HG02623 (cell line): ENCODE measurements around the gene ALLC.

Experiments used
- ATAC-seq: cut with Tn5 transposase; IDR thresholded peaks from one replicate; pipeline ENCODE4 v1.9.1; 2021; ENCODE audit warnings: moderate library complexity; ENCODE audit not compliant: unreplicated experiment

Gene ALLC

DNA sequence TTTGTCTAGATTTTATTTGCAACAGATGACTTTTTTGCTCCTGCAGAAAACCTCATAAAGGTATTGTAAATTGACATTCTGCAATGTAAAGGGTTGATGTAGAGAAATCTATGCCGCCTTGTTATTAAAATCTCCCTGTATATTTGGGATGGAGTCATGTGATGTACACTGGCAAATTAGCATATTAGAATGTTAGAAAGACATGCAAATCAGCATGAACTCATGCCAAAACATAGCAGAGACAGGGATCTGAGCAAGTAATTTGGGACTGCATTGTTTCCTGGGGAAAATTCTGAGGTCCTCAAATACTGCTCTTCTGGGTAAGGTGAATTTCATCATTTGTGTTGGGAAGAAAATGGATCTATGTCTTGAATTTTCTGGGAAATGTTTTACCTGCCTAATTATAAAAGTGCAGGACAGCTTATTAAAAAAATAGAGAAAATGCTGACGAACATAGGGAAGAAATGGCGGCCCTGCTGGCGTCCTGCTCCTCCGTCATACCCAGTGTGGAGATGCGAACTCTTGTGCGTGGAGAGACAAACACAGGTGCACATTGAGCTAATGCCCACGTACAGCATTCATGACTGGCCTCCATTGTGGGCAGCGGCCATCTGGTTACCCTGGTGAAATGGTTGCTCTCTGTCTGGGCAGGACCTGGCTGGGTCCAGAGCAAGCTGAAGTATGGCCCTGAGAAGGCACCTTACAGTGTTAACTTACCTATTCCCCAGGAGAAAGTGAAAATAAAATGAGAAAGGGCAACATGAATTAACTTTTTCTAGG, 16.3 kb downstream of the ALLC start:
- ATAC-seq: no peak

DNA sequence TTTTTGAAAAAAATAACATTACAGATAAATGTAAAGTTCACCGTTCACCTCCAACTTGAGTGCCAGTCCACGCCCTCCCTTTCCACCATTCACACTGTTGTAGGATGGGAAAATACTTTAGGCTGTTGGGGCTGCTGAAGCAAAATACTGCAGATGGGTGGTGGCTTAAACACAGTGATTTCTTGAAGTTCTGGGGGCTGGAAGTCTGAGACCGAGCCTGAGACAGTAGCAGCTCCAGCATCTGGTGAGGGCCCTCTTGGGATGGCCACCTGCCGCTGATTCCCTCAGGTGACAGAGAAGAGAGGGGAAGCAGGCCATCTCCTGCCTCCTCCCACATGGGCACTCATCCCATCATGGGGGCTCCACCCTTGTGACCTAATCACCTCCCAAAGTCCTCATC, 17.7 kb downstream of the ALLC start:
- ATAC-seq: no peak

DNA sequence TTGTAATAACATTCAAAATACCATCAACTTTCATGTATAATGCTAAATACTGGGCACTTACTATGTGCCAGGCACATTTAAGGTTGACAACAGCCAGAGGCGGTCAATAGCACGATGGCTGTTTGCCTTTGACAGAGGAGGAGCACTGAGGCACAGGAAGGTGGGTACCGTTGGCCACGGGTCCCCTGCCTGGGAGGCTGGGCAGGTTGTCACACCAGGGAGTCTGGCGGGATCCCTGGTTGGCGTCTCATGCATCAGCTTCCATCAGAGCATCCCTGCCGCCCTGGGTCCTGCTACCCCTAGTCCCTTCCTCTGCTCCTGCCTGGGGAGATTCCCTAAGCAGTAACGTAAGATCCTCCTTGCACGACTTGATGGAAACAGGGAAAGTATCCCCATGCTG, 19.4 kb downstream of the ALLC start:
- no peak for ATAC-seq

DNA sequence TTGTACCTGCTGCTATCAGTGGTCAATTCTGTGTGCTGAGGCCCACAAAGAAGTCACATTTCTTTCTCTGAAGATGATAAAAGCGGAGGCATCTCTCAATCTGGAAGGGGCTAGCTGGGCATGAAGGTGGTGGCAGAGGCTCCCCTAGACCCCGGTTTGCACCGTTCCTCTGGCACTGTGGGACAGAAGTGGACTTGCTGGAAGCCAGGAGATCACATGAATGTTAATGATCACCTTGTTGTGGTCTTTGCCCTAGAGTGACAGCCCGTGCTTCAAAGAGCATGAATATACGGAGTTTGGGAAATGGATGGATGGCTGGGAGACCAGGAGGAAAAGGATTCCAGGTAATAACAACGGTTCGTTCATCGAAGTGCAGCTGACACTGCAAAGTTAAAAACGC, 20.2 kb downstream of the ALLC start:
- no peak for ATAC-seq

DNA sequence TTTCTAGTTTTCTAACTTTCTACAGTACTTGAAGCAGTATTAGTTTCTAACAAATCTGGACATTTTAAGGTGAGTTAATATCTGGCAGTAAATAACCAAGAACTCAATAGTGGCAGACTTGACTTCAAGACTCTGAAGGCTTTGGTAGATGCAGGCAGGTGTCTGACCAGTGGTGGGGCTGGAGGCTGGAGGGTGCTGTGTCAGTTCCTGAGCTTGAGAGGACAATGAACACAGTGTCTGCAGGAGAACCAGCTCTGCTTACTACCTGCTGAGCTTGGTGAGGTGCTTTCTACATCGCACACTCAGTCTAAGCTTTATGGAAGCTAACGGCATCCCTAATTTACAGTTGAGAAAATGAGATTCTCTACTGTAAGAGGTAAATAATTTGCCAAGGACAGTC, 21.2 kb downstream of the ALLC start:
- ATAC-seq: no peak

DNA sequence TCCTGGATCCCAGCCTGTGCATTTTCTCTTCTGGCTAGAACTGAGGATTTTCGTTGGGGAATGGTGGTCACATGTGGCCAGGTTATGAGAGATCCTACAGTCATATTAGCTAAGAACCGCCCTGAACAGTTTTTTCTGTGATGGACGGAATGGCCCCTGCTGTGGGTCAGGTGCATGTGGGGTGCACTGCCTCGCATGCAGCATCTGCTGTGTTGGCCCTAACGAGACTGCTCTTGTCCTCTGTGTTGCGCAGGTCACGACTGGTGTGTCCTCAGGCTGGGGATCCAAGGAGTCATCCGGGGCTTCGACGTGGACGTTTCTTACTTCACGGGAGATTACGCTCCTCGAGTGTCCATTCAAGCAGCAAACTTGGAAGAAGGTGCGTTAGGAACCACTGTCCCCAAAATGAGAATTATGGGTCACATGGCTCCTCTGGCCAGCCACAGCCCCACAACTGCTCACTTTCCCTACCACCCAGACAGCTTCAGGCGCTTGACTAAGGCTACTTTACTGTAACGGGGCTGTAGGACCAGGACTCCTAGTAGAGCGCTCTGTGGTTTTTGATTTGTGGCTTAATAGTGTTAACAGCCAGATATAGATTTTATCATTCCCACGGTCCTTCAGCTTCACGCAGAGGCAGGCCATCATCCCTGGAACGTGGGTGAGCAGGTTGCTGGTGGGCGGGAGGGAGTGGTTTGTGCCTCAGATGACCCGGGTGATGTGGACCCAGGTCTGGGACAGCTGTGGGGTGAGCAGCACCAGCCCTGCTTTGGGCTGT, 21.8 kb downstream of the ALLC start:
- ATAC-seq: no peak

DNA sequence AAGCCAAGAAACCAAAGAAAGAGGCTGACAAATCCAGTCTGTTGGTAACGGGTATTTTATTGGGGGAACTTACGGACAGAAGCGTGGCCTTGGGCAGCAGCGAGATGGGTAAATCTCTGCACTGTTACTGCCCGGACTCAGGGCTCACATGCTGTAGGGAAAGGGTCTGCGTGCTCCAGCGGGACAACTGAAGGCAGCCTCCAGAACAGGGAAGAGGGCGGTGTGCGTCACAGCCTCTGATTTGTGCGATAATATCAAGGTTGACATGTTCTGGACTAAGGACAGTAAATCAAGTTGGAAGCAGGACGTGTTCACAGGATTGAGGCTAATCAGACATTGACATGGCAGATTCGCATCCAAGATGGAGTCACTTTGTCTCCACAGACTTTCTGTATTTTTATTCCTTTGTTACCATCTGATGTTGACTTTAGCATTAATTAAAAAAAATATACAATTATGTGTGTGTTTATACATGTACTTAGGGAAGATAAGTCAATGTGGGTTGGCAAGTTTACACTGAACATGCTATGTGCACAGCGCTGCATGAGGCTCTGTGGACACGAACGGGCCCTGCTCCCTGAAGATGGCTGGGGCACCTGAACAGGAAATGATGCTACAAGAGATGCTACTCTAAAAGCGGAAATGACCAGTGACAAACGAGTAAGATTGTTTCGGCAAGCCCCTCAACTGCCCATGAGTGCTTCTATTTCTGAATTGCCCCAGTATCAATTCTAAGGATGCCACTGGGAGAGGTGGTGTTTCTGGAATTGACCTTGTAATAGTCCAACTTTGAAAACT, 22.7 kb downstream of the ALLC start:
- ATAC-seq: no peak

DNA sequence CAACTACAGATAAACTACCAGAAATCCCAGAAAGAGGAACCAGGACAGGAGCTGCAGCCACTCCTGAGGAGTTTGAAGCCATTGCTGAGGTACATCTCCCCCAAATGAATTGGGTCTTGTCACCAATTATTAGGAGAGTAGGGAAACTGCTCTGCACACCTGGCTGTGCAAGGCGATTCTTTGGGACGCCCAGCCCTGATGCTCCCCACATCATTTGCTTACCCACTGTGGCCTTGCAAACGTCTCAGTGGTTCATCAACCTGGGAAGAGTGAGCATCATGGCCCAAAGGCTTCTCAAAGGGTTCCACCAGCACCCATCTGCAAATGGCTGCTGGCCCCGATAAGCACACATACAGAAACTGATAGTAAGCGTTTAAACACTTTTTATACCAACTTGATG, 23.6 kb downstream of the ALLC start:
- ATAC-seq: no peak

DNA sequence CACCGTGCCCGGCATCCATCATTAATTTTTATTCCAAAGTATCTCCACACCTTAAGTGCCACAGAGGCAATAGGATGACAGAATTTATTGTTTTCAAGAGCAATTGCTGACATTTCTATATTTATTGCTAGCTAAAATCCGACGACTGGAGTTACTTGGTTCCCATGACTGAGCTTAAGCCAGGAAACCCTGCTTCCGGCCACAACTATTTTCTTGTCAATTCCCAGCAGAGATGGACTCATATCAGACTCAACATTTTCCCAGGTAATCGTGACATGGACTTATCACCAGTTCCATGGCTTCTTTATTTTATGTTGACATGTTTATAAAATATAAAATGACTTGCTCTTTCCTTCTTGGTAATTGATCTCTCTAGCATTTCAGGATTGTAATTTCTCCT, 24.8 kb downstream of the ALLC start:
- ATAC-seq: no peak

DNA sequence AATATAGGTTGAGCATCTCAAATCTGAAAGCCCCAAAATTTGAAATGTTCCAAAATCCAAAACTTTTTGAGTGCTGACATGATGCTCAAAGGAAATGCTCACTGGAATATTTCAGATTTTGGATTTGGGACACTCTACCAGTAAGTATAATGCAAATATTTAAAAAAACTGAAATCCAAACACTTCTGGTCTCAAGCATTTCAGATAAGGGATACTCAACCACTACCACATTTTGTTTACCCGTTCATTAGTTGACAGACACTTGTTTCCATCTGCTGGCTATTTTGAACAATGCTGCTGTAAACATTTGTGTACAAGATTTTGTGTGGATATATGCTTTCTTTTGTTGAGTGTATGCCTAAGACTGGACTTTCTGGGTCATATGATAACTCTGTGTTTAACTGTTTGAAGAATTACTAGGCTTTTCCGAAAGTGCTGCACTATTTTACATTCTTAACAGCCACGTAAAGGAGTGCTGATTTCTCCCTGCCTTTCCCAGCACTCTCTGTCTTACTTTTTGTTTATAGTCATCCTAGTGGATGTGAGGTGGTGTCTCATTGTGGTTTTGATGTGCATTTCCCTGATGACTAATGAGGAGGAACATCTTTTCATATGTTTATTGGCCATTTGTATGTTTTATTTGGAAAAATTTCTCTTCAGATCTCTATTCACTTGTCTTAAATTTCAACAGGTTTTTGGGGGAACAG, 25.9 kb downstream of the ALLC start:
- no peak for ATAC-seq

DNA sequence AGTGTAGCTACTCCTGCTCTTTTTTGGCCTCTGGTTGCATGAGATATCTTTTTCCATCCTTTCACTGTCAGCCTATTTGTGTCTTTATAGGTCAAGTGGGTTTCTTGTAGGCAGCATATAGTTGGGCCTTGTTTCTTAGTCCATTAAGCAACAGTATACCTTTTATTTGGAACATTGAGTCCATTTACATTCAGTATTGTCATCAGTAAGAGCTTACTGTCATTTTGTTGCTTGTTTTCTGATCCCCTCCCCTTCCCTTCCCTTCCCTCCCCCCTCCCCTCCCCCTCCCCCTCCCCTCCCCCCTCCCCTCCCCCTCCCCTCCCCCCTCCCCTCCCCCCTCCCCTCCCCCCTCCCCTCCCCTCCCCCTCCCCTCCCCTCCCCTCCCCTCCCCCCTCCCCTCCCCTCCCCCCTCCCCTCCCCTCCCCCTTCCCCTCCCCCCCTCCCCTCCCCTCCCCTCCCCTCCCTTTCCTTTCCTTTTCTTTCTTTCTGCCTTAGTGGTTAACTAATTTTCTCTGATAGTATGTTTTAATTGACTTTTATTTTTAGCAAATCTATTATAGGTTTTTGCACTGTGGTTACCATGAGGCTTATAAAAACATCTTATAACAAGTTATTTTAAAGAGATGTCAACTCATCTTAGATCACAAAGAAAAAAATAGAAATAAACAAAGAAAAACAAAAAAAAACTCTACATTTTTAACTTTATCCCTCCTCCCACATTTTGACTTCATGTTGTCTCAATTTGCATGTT, 32.2 kb downstream of the ALLC start:
- no peak for ATAC-seq

DNA sequence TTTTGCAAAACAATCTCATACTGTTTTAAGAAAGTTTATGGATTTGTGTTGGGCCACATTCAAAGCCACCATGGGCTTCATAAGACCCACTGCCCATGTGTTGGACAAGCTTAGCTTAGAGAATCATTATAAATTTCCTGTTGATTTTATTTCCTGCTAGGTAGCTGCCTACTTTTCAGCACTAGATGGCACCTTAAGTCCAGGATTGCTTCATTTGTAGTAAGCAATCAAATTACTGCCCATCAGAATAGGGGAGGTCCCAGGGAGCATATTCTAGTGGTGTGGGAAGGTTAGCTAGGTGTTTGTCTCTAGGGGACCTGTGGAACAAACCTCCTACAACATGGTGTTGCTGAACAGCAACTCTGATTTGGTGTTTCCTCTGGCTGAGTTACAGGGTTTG, 34.4 kb downstream of the ALLC start:
- no peak for ATAC-seq

DNA sequence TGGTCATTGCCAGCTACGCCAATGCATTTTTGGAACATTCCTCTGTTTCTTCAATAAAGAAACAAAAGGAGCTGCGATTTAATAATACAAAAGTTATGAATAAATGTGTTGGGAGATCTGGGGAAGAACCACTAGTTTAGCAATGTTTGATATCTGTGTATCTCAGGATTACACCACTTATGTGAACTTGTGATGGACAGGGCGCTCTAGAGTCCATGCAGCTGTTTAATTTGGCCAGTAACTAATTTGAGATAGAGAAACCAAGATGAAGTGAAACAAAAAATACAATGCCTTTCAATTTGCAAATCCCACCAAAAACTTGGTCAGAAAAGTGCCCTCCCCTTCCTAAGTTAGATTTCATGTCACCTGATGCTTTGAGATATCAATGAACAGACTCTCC, 38.5 kb downstream of the ALLC start:
- ATAC-seq: no peak

DNA sequence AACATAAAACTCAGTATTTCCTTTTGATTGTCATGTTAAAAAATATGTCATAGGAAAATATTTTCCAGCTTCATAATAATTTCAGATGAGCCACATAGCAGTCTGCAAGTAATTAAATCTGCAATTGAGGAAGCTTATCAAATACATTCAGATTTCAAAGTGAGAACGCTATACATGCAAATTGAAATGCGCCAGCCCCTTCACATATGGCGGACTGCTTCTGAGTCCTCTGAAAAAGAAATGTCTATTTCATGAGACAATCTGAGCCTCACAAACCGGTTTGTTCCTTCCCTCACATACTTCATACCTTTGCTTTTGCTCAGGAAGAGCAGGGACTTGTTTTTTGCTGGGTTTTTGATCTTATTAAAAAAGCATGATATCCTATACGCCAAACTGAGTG, 43.1 kb downstream of the ALLC start:
- ATAC-seq: no peak

DNA sequence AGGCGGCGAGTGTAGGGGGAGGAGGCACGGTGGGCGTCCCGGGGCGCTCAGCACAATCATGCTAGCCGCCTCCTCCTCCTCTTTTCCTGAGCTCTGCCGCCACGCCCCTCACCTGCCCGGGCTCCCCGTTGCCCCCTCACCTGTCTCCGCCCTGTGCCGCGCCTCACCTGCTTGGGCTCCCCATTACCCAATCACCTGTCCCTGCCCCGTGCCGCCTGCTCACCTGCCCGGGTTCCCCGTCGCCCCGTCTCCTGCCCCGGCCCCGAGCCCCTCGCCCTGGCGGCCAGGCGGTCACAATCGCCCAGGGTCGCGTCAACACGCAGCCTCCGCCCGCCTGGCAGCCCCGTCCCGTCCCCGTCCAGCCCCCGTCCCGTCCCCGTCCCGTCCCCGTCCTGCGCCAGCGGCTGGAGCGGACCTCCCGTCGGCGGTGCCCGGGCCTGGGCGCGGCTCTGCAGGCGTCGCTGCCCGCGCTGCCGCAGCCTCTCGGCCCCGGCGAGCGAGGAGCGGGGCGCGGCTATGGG, 45.3 kb downstream of the ALLC start, which contains the start of gene DCDC2C:
DCDC2C (plus strand) TSS at position 340 of the 521 bp plus-strand sequence; CDS start at position 517, 177 bp downstream.
- ATAC-seq: no peak

DNA sequence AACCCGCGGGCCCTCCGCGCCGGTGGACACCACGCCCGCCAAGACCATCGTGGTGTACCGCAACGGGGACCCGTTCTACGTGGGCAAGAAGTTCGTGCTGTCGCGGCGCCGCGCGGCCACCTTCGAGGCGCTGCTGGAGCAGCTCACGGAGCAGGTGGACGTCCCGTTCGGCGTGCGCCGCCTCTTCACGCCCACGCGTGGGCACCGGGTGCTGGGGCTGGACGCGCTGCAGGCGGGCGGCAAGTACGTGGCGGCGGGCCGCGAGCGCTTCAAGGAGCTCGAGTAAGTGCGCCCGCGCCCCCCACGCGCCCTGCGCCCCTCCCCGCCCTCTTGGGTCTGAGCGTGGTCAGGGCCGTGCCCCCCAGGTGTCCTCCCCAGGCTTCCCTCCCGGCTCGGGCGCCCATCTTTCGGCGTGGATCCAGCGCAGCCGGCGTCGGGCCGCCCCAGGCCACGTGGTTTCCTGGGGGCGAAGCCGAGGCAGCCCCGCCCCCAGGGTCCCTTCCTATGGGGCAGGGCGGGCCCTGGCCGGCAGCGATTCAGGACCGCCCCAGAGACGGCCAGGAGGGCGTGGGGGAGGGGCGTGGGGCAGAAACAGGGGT, 45.9 kb downstream of the ALLC start:
- ATAC-seq: no peak

DNA sequence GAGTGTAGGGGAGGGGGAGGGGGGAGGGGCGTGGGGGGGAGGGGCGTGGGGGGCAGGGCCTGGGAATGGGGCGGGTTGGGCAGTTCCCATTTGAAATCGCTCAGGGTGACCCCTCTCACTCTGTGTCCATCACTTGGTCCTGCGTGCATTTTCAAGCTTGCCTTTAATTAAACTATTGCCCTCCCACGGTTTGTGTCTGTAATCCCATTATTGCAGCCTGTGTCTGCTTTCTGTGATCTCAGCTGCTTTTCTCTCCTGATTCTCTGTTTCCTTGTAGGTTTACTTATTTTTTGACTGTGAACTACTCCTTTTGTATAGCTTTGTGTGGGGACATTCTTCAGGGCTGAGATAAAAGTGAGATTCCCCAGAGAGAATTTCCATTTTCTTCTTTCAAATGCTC, 46.7 kb downstream of the ALLC start:
- ATAC-seq: no peak

DNA sequence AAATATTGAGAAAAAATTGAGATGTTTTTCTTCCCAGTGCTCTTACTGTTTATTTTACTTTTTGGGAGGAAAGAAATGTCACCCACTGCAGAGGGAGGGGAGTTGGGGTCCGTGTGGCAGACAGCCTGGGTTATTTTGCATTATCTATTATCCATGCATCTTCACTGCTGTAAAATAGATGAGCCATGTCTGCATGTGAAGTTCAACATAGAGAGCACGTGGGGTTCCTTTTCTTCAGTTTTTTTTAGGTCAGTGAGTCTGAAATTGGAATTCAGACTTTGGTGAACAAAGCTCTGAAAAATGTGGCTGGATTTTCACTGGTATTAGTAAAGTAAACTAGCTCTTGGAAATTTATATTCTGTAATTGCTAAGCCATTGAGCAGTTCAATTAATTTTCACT, 47.8 kb downstream of the ALLC start:
- ATAC-seq: no peak

DNA sequence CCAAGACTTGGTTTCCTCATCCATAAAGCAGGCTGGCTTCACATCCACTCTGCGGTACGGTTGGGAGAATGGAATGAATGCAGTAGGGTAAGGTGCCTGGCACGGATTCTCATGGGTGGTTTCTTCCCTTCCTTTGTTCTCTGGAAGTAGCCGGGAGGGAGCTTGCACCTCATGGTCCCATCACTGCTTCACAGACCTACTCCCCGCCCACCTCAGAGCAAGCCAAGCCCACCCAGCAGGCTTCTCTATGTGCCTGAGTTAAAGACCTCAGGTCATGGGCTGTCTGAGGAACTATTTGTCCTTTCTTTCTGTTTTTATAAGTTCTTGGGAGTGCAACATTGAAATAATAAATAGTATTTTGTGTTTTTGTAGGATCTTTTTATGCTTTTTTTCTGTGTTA, 48.9 kb downstream of the ALLC start:
- ATAC-seq: no peak

DNA sequence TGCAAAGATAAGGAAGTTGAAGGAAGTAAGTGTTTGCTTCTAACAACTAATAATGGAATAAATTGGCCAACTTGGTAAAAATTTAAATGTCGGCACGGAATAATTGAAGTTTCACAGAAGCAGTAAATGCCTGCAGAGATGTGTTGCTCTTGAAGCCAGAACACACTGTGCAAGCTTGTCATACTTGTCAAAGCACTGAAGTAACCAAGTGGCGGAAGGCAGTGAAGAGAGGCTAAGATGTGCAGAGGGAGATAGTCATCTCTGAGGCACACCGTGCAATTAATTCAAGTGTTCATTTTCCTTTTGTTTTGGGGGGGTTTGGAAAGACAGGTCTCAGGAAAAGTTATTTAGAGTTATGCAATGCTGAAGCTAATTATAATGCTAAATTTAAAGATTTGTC, 50.6 kb downstream of the ALLC start:
- no peak for ATAC-seq
